ENCODE results near the gene PPT2.
A peak's percentile ranks its signal among the peaks of the same experiment; 100 is the strongest.
"Not testable (repeated sequence)": the region's sequence is repeated elsewhere in the genome, so short reads cannot be mapped to it uniquely, and the experiment has no call there.

The PPT2 gene

GRCh38 chr6:32177788-32178546 lies 24.0 kb downstream of the PPT2 start, which contains the start of gene RNF5:
Gene RNF5, plus strand, starts transcription at chr6:32178405. Its CDS starts 107 bp downstream, at chr6:32178512.
- peak; percentile 99 for DNase-seq

GRCh38 chr6:32178547-32179440 lies 24.9 kb downstream of the PPT2 start:
- no peak for DNase-seq

GRCh38 chr6:32179766-32180405 lies 25.9 kb downstream of the PPT2 start:
- no peak for DNase-seq

- no peak for DNase-seq
Observed at GRCh38 chr6:32181148-32181702, 27.3 kb downstream of the PPT2 start.

GRCh38 chr6:32181915-32182529 lies 28.1 kb downstream of the PPT2 start:
- DNase-seq, result no peak

DNA sequence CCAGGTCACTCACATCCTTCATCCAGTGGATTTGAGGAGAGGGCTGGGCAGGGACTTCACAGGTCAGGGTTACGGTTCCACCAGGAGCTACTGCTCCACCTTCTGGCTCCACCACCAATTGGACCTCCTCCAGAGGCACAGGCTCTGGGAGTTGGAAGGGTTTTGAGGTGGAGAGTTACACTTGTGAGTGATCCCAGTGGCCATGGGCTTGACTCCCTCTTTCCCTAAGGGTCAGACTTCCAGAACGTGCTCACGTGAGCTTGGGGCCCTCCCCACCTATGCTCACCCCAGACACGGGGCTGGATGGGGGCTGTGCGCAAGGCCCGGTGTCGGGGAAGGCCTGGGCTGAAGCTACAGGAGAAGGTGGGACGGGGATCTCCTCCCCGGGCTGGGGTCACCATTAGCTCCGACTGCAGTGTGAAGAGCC lies 28.6 kb downstream of the PPT2 start:
- DNase-seq, result no peak

GRCh38 chr6:32183030-32183429 lies 29.1 kb downstream of the PPT2 start:
- DNase-seq, result no peak

- DNase-seq, result no peak
Observed at GRCh38 chr6:32183483-32184083, 29.6 kb downstream of the PPT2 start.

DNA sequence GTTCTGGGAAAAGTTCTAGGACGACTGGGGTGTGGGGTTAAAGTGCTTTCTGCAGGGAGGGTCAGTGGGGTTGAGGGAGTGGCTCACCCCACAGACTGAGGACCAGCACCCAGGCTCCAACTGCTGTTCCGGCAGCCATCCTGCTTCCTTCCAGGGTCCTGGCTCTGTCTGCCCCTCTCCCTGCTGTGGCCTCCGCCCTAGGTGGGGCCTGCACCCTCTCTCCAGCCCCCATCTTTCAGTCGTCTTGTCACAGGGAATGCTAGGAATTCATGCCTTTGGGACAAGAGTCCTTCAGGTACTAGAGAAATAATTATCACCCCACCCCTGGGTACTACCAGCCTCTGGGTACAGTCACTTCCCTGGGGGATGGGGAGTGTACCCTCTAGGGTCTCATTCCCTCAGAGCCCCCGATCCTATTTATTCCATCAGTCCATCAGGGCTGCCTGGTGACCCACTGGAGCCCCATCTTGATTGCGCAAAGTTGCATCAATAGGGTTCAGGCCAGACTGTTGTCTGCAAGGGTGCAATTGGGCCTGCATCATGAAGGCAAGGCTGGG lies 30.2 kb downstream of the PPT2 start, which contains the start of gene AGER:
TSS of gene AGER (minus strand) at position 170 of the 557 bp plus-strand sequence. CDS start at position 139, 31 bp downstream.
- no peak for DNase-seq

GRCh38 chr6:32185681-32186131 lies 31.8 kb downstream of the PPT2 start:
- peak; percentile 77 for DNase-seq

DNA sequence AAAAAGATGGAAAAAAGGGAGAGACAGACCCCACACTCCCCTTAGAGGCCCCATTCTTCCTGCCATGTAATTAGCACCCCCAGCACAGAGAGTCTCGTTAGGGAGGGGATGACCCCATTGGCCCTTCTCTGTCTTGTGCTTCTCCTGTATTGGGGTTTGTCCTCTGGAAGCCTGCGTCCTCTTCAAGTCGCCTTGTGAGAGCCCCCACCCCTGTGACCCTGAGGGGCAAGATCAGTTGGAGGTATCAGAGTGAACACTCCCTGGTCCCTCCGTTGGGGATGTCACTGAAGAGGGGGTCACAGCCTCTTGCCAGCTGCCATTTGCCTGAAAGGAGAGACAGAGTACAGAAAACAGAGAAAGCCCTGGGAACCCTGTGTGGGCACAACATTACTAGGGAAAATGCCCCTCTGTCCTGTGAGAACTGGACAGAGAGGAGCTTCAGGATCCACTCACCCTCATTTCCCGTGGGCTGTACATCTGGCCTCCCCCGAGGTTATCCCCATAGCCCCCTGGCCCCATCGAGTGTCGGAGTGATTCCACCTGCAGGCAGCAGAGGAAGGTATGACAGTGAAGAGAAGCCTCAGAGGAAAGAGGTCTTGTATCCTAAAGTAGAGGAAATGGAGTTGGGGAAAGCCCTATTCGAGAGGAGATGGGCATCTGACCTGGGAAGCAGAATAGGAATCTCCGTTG lies 32.4 kb downstream of the PPT2 start:
- DNase-seq, result not testable (repeated sequence)

DNA sequence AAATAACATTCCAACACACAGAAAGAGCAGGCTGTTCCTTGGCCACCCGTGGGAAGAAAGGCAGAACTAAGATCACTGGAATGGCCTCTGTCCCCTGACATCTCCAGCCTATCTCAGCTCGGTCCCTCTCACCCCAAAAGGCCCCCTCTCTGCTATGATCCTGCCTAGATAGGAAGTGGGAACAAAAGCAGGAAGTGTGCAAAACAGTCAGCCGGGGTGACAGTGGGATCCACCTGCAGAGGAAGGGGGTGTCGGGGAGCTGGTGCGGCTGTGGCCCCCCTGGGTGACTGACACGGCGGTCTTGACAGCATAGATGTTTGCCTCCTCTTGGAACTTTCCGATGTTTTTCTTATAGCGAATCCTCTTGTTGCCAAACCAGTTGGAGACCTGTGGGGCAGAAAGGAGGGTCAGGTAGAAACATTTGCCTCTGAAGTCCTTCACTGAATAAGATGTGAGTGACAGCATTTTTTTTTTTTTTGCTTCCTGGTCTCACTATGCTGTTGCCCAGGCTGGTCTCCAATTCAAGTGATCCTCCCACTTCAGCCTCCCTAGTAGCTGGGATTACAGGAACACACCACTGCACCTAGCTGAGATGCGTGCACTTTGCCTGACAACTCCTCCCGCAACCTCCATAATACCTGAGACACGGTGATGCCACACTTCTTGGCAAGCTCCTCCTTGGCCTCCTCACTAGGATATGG lies 33.2 kb downstream of the PPT2 start:
- no peak for DNase-seq

- DNase-seq, result not testable (repeated sequence)
Observed at GRCh38 chr6:32187725-32188380, 33.9 kb downstream of the PPT2 start.

GRCh38 chr6:32188381-32189068 lies 34.6 kb downstream of the PPT2 start:
- DNase-seq, result no peak

- DNase-seq, result no peak
Observed at GRCh38 chr6:32189069-32189741, 35.3 kb downstream of the PPT2 start.

DNA sequence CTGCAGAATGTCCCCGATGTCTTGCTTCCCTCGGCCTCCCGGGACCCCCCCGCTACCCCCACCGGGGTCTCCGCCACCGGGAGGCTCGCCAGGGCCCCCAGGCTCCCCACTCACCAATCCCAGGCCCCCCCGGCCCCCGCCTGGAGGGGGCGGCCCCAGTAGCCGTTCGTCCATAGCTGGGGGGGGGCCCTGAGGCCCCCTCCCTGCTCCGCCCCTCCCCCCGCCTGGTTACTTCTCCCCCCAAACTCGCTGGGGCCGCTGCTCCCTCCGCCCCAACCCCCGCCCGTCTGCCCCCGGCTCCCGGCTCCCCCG lies 35.8 kb downstream of the PPT2 start:
- DNase-seq, result no peak

DNA sequence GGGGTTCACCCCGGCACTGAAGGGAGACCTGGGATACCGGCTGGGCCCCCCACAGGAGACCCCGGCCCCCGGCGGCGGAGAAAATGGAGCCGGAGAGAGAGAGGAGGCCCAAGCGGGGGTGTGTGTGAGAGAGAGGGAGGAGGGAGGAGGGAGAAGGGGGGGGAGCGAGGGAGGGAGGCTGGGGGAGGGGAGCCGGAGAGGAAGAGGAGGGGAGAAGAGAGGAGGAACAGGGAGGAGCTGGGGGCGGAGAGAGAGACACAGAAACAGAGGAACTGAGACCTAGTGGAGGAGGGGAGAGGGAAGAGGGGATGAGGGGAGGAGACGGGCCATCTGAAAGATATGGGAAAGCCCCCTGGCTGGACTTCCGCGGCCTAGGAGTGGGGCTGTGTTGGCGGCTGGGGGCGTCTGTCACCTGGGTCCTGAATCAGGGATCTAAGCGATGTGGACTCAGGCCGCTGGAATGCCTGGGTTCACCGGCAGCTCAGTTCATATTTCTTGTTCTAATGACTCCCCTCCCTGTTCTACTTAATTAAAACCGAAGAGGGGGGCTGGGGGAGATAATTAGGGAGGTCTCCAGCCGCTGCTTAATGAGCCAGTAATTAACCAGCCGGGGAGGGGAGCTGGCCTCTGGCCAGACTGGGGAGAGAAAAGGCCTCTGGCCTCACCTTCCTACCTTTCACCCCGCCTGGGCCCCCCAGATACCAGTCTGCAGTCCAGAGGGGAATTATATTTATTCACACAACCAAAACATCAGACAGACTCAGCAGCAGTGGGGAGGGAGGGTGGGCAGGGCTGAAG lies 36.3 kb downstream of the PPT2 start, which contains the start of gene PBX2:
TSS of gene PBX2 (minus strand) at position 149 of the 798 bp plus-strand sequence. CDS start 287 bp downstream, outside the sequence.
- peak; percentile 93 for DNase-seq

Measured in activated CD4-positive, alpha-beta T cell treated with anti-CD3 and anti-CD28 coated beads, Interleukin-2, amount 50 U/mL, for 16 hours (primary cell).